Ishikawa (cell line): ENCODE measurements around the gene PARD6G.

Source experiments
- CEBPB ChIP-seq: IDR thresholded peaks from 2 replicates; pipeline ENCODE4 v1.6.1; 2012
- CREB1 ChIP-seq: IDR thresholded peaks from 2 replicates; pipeline ENCODE4 v1.6.1; 2012; ENCODE audit warnings: low read depth
- EGR1 ChIP-seq: IDR thresholded peaks from 2 replicates; pipeline ENCODE4 v1.6.1; 2012
- EP300 ChIP-seq: IDR thresholded peaks from 2 replicates; pipeline ENCODE4 v1.6.1; 2012; ENCODE audit warnings: borderline replicate concordance
- FOXM1 ChIP-seq: IDR thresholded peaks from 2 replicates; pipeline ENCODE4 v1.6.1; 2012; ENCODE audit warnings: low read depth, borderline replicate concordance
- MAX ChIP-seq: IDR thresholded peaks from 2 replicates; pipeline ENCODE4 v1.6.1; 2012
- NFIC ChIP-seq: IDR thresholded peaks from 2 replicates; pipeline ENCODE4 v1.6.1; 2012
- RAD21 ChIP-seq: IDR thresholded peaks from 2 replicates; pipeline ENCODE4 v1.6.1; 2012; ENCODE audit warnings: low read depth
- TAF1 ChIP-seq: IDR thresholded peaks from 2 replicates; pipeline ENCODE4 v1.6.1; 2012; ENCODE audit warnings: low read depth, mild to moderate bottlenecking
- TCF12 ChIP-seq: IDR thresholded peaks from 2 replicates; pipeline ENCODE4 v1.6.1; 2012; ENCODE audit warnings: low read depth
- TEAD4 ChIP-seq: IDR thresholded peaks from 2 replicates; pipeline ENCODE4 v1.6.1; 2012
- USF1 ChIP-seq: IDR thresholded peaks from 2 replicates; pipeline ENCODE4 v1.6.1; 2012
- YY1 ChIP-seq: IDR thresholded peaks from 2 replicates; pipeline ENCODE4 v1.6.1; 2012; ENCODE audit warnings: low read depth
- ZBTB7A ChIP-seq: IDR thresholded peaks from 2 replicates; pipeline ENCODE4 v1.6.1; 2012; ENCODE audit warnings: low read depth
- TF ChIP-seq, protein P1 (sequence below): IDR thresholded peaks from 2 replicates; pipeline ENCODE4 v1.6.1; 2012; ENCODE audit warnings: low read depth, mild to moderate bottlenecking

Gene PARD6G

GRCh38 chr18:80200171-80200931, 47.0 kb downstream of the PARD6G start:
- TF ChIP-seq TCF12 (no peak), NFIC (no peak), FOXM1 (no peak), CEBPB (no peak), USF1 (no peak), ZBTB7A (no peak), MAX (no peak), RAD21 (no peak), YY1 (no peak), EP300 (no peak), TAF1 (no peak), TEAD4 (no peak), EGR1 (no peak)
- TF ChIP-seq, protein P1, sequence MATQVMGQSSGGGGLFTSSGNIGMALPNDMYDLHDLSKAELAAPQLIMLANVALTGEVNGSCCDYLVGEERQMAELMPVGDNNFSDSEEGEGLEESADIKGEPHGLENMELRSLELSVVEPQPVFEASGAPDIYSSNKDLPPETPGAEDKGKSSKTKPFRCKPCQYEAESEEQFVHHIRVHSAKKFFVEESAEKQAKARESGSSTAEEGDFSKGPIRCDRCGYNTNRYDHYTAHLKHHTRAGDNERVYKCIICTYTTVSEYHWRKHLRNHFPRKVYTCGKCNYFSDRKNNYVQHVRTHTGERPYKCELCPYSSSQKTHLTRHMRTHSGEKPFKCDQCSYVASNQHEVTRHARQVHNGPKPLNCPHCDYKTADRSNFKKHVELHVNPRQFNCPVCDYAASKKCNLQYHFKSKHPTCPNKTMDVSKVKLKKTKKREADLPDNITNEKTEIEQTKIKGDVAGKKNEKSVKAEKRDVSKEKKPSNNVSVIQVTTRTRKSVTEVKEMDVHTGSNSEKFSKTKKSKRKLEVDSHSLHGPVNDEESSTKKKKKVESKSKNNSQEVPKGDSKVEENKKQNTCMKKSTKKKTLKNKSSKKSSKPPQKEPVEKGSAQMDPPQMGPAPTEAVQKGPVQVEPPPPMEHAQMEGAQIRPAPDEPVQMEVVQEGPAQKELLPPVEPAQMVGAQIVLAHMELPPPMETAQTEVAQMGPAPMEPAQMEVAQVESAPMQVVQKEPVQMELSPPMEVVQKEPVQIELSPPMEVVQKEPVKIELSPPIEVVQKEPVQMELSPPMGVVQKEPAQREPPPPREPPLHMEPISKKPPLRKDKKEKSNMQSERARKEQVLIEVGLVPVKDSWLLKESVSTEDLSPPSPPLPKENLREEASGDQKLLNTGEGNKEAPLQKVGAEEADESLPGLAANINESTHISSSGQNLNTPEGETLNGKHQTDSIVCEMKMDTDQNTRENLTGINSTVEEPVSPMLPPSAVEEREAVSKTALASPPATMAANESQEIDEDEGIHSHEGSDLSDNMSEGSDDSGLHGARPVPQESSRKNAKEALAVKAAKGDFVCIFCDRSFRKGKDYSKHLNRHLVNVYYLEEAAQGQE, result no peak

DNA sequence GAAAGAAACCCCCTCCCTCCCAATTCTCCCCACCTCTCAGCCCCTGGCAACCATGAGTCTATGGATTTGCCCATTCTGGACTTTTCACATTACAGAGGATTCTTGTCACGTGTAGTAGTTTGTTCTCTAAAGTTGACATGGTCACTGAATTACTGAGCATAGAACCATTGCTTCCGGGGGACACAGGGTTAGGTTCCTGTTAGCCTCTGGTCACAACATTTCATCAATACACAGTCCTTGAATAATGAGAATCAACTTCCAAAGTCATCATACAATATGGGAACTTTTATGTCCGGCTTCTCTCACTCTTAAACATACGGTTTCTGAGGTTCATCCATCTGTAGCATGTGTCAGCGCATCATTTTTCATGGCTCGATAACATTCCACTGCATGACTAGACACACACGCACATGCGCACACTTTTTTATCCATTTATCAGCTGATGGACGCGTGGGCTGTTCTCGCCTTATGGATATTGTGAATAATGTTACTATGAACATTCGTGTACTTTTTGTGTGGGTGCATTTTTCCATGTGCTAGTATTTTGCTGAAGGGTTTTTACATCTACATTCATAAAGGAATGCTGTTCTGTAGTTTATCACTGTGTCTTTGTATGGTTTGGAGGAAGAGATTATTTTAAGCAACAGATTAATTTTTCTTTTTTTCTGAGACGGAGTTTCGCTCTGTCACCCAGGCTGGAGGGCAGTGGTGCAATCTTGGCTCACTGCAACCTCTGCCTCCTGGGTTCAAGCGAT, 48.1 kb downstream of the PARD6G start:
- no peak for TF ChIP-seq YY1
- no peak for TF ChIP-seq NFIC

GRCh38 chr18:80198391-80198790, 48.9 kb downstream of the PARD6G start:
- TF ChIP-seq YY1, result no peak
- no peak for TF ChIP-seq MAX
- TF ChIP-seq, protein P1, result no peak
- no peak for TF ChIP-seq TEAD4
- TF ChIP-seq EP300, result no peak
- TF ChIP-seq TCF12, result no peak
- TF ChIP-seq EGR1, result no peak
- TF ChIP-seq CREB1, result no peak
- no peak for TF ChIP-seq NFIC
- TF ChIP-seq USF1, result no peak
- TF ChIP-seq ZBTB7A, result no peak
- no peak for TF ChIP-seq TAF1
- no peak for TF ChIP-seq FOXM1
- TF ChIP-seq CEBPB, result no peak
- no peak for TF ChIP-seq RAD21

DNA sequence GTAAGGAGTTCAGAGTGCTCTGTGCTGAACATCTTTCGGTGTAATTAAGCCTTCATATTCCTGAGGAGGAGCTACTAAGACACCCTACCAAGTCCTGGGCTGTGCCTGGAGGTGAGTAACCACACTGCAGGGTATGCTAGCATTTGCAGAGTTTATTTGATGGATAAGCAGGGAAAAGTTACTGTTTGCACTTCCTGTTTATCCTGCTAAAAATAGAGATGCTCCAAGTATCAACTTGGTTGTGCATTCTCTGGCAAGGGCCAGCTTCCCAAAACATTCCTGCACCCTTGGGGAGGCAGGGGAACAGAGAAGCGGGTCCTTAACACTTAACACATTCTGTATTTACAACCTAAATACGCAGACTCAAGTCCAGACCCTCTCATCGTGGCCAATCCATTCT, 49.8 kb downstream of the PARD6G start:
- no peak for TF ChIP-seq EGR1
- no peak for TF ChIP-seq NFIC
- TF ChIP-seq USF1, result no peak
- TF ChIP-seq, protein P1, result no peak
- no peak for TF ChIP-seq YY1
